HTR-8/SVneo (cell line): ENCODE data around the gene INAFM1.
"Not testable (repeated sequence)": the region's sequence is repeated elsewhere in the genome, so short reads cannot be mapped to it uniquely, and the experiment has no call there.

ENCODE experiments used
- DNase-seq: peaks from one replicate; pipeline ENCODE4 v3.0.0; 2011; ENCODE audit warnings: low spot score, mixed read lengths; ENCODE audit not compliant: insufficient read length
- FAIRE-seq: peaks from 2 replicates; lab custom pipeline; 2011; peaks lifted over from hg19 to GRCh38; lab: Jason Lieb, UNC

The INAFM1 gene

GRCh38 chr19:47266401-47266941 is 8.2 kb upstream of the INAFM1 start:
- FAIRE-seq (no peak), DNase-seq (no peak)

GRCh38 chr19:47267350-47267759 is 7.3 kb upstream of the INAFM1 start:
- FAIRE-seq (no peak), DNase-seq (no peak)

- FAIRE-seq = no peak
- DNase-seq = no peak
These were observed 6.7 kb upstream of the INAFM1 start for GRCh38 chr19:47268028-47268427.

- no peak for DNase-seq
- FAIRE-seq = no peak
These were observed 5.1 kb upstream of the INAFM1 start for GRCh38 chr19:47269596-47269995.

- DNase-seq = no peak
- FAIRE-seq = no peak
These were observed 4.3 kb upstream of the INAFM1 start for GRCh38 chr19:47270408-47270807.

- no peak for FAIRE-seq
These were observed 2.7 kb upstream of the INAFM1 start for GRCh38 chr19:47271949-47272348.

GRCh38 chr19:47272448-47273312 is 2.0 kb upstream of the INAFM1 start:
- DNase-seq (no peak), FAIRE-seq (no peak)

More at GRCh38 chr19:47271949-47272348, 2.7 kb upstream of the INAFM1 start:
- DNase-seq = no peak

GRCh38 chr19:47273313-47274070 is 1.2 kb upstream of the INAFM1 start:
- DNase-seq (peak; percentile 90), FAIRE-seq (peak; percentile 80)

GRCh38 chr19:47274891-47275761 is 441 bp downstream of the INAFM1 start:
- FAIRE-seq = no peak
- DNase-seq = no peak

- DNase-seq = no peak
- no peak for FAIRE-seq
These were observed 1.2 kb downstream of the INAFM1 start for GRCh38 chr19:47275791-47276461.

GRCh38 chr19:47276513-47276912 is 1.8 kb downstream of the INAFM1 start:
- not testable (repeated sequence) for DNase-seq, FAIRE-seq

GRCh38 chr19:47280183-47280797 is 5.6 kb downstream of the INAFM1 start:
- DNase-seq (no peak), FAIRE-seq (no peak)

GRCh38 chr19:47283405-47284059 is 8.8 kb downstream of the INAFM1 start:
- DNase-seq = no peak
- peak; percentile 23 for FAIRE-seq

- FAIRE-seq = no peak
- peak; percentile 48 for DNase-seq
These were observed 9.7 kb downstream of the INAFM1 start for GRCh38 chr19:47284324-47284899.

- DNase-seq (peak; percentile 75), FAIRE-seq (peak; percentile 70)
These were observed 21.4 kb downstream of the INAFM1 start for GRCh38 chr19:47296036-47296435.

GRCh38 chr19:47300867-47301266 is 26.2 kb downstream of the INAFM1 start:
- DNase-seq, FAIRE-seq: not testable (repeated sequence)

- no peak for FAIRE-seq
- no peak for DNase-seq
These were observed 27.6 kb downstream of the INAFM1 start for GRCh38 chr19:47302249-47302648.

- DNase-seq (no peak), FAIRE-seq (no peak)
These were observed 29.3 kb downstream of the INAFM1 start for GRCh38 chr19:47303966-47304365.
